ENCODE data around the gene ZNF697. TPM values are rescaled to one million over a fixed set of nuclear protein-coding genes. Genes with fewer than 3 reads are reported as not detected.
"Not testable (repeated sequence)": the region's sequence is repeated elsewhere in the genome, so short reads cannot be mapped to it uniquely, and the experiment has no call there.

ZNF697 gene
- total RNA-seq, 2 donors from 2014 or later = 17.4 to 25.6 TPM

DNA sequence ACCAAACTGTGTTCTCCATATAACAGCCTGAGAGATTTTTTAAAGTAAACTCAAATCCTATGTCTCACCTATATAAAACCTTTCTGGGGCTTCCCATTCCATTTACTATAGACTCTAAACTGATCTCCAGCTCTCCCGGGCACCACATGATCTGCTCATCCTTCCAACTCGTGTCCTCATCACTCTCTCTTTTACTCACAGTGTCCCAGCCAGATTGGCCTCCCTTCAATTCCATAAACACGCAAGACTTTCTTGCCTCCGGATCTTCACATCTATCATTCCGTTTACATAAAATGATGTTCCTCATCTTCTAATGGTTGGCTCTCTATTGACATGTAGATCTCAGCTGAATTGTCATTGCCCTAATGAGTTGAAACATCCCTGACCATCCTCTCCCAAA, 59.4 kb downstream of the ZNF697 start:
- Histone ChIP-seq H3K27me3 (replicated peaks; ENCODE audit: insufficient read depth) (no peaks in the 10 kb centered on the region), H3K9me3 (no peaks in the 10 kb centered on the region), H3K36me3 (no peaks in the 10 kb centered on the region), H3K4me1 (replicated peaks) (no peaks in the 10 kb centered on the region), H3K4me3 (no peak overlapping the region), H3K27ac (no peak overlapping the region)
- intact Hi-C loops (cut with DNase I) = no loop called here
- TF ChIP-seq POLR2AphosphoS5 (IDR thresholded peaks at IDR 0.05) (no peak), POLR2A (IDR thresholded peaks at IDR 0.05) (no peak)
- TF ChIP-seq, protein P1, sequence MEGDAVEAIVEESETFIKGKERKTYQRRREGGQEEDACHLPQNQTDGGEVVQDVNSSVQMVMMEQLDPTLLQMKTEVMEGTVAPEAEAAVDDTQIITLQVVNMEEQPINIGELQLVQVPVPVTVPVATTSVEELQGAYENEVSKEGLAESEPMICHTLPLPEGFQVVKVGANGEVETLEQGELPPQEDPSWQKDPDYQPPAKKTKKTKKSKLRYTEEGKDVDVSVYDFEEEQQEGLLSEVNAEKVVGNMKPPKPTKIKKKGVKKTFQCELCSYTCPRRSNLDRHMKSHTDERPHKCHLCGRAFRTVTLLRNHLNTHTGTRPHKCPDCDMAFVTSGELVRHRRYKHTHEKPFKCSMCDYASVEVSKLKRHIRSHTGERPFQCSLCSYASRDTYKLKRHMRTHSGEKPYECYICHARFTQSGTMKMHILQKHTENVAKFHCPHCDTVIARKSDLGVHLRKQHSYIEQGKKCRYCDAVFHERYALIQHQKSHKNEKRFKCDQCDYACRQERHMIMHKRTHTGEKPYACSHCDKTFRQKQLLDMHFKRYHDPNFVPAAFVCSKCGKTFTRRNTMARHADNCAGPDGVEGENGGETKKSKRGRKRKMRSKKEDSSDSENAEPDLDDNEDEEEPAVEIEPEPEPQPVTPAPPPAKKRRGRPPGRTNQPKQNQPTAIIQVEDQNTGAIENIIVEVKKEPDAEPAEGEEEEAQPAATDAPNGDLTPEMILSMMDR (IDR thresholded peaks at IDR 0.05) = no peak
- no peak for DNase-seq (ENCODE audit: low spot score)
- WGBS = 67% methylated on average over 5 of the region's 5 CpGs

DNA sequence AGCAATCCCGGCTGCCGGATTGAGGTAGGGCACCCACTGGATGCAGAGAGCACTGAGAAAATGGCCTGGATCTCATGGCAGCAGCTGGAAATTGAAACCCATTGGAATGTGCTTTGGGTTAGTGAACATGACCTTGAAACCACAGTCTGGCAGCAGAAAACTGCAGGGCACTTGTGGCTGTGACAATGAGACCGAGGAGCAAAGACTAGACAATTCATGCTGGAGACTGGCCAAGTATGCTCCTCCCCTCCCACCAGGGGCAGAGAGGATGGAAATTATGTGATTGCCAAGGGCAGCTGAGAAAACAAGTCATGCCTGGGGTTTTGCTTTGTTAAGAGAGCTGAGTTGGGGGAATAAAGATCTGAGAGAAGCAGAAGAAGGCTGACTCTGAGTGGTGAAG, 60.7 kb downstream of the ZNF697 start:
- Histone ChIP-seq H3K27ac (no peak overlapping the region), H3K9me3 (no peaks in the 10 kb centered on the region), H3K4me3 (no peak overlapping the region), H3K4me1 (replicated peaks) (no peaks in the 10 kb centered on the region), H3K36me3 (no peaks in the 10 kb centered on the region), H3K27me3 (replicated peaks; ENCODE audit: insufficient read depth) (no peaks in the 10 kb centered on the region)
- TF ChIP-seq POLR2AphosphoS5 (IDR thresholded peaks at IDR 0.05) (no peak), POLR2A (IDR thresholded peaks at IDR 0.05) (no peak)
- TF ChIP-seq, protein P1 (IDR thresholded peaks at IDR 0.05) = no peak
- no peak for DNase-seq (ENCODE audit: low spot score)
- 66% methylated on average over 3 of the region's 3 CpGs for WGBS
- intact Hi-C loops (cut with DNase I) = no loop called here

DNA sequence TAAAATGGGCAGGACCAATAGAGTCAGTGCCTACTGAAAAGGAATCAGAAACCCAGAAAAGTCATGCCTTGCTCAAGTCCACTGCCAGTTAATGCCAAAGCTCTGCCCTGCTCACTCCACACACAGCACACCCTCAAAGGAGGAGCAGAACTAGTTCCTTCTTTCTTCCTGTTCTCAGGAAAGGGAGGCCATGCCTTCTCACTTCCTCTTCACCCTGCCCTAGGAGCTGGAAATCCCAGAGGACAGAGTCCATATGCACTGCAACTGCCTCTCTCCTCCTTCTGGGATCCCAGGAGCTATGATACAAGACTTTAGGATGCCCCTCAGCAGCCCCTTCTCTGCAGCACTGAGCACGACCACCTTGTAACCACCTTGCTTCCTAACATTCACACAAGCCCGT, 62.3 kb downstream of the ZNF697 start:
- DNase-seq (ENCODE audit: low spot score); H3K9me3 ChIP-seq; H3K27ac ChIP-seq; H3K36me3 ChIP-seq; H3K4me3 ChIP-seq; H3K4me1 ChIP-seq (replicated peaks); intact Hi-C loops (cut with DNase I); H3K27me3 ChIP-seq (replicated peaks; ENCODE audit: insufficient read depth): not testable (repeated sequence)
- 84% methylated on average over 2 of the region's 2 CpGs for WGBS

DNA sequence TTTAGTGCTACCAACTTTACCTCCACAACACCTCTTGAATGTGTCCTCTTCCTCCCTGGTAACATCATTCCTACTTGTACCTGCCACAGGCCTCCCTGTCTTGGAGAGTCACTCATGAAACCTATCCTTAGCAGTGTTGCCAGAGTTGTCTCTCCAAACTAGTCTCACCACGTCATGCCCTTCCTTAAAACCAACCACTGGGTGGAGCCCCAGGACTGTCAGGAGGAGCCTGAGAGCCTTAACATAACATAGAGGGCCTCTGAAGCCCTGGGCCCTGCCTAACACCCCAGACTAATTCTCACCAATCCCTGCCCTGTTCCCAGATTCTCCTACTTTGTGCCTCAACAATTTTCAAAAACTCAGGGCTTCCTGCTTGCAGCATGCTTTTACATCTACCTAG, 65.3 kb downstream of the ZNF697 start:
- TF ChIP-seq, protein P1 (IDR thresholded peaks at IDR 0.05) = peak in 3 of 4 experiments; percentile 28 to 54 (median 36)
- no peak for TF ChIP-seq POLR2AphosphoS5 (IDR thresholded peaks at IDR 0.05)
- intact Hi-C loops (cut with DNase I) = no loop called here
- H3K27ac ChIP-seq = no peak overlapping the region
- H3K4me3 ChIP-seq = no peak overlapping the region
- 0% methylated on average over 1 of the region's 1 CpG for WGBS
- peak; percentile 54 for DNase-seq (ENCODE audit: low spot score)
- H3K27me3 ChIP-seq (replicated peaks; ENCODE audit: insufficient read depth) = no peaks in the 10 kb centered on the region
- no peaks in the 10 kb centered on the region for H3K36me3 ChIP-seq
- H3K4me1 ChIP-seq (replicated peaks) = no peaks in the 10 kb centered on the region
- no peaks in the 10 kb centered on the region for H3K9me3 ChIP-seq

DNA sequence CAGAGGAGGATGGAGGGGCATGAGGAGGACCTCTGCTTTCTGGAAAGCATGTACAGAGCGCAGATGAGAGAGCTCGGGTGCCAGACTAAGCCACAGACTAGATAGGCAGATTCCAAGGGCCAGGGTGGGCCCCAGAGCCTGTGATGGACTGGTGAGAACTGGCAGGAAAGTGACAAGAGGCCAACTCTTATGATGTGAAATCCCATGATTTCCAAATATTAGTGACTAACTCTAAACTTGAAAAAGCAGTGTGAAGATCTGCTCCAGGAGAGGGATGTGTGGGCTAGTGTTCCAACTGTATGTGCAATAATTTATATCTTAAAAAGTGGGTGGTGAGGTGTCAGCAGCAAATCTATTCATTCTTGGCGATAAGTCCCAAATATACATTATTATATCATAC, 67.0 kb downstream of the ZNF697 start:
- H3K27me3 ChIP-seq (replicated peaks; ENCODE audit: insufficient read depth); intact Hi-C loops (cut with DNase I); H3K4me3 ChIP-seq; H3K27ac ChIP-seq; H3K4me1 ChIP-seq (replicated peaks); DNase-seq (ENCODE audit: low spot score); H3K36me3 ChIP-seq; H3K9me3 ChIP-seq: not testable (repeated sequence)
- WGBS = 85% methylated on average over 3 of the region's 3 CpGs

DNA sequence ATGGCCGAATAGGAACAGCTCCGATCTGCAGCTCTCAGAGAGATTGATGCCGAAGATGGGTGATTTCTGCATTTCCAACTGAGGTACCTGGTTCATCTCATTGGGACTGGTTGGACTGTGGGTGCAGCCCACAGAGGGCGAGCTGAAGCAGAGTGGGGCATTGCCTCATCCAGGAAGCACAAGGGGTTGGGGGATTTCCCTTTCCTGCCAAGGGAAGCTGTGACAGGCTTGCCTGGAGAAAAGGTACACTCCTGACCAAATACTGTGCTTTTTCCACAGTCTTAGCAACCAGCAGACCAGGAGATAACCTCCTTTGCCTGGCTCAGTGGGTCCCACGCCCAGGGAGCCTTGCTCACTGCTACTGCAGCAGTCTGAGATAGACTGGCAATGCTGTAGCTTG, 74.2 kb downstream of the ZNF697 start:
- no peak overlapping the region for H3K27ac ChIP-seq
- TF ChIP-seq POLR2A (IDR thresholded peaks at IDR 0.05) (no peak), POLR2AphosphoS5 (IDR thresholded peaks at IDR 0.05) (no peak)
- TF ChIP-seq, protein P1 (IDR thresholded peaks at IDR 0.05) = no peak
- H3K4me3 ChIP-seq = no peak overlapping the region
- WGBS = 94% methylated on average over 5 of the region's 5 CpGs
- DNase-seq (ENCODE audit: low spot score) = no peak
- no peaks in the 10 kb centered on the region for H3K9me3 ChIP-seq
- no peaks in the 10 kb centered on the region for H3K4me1 ChIP-seq (replicated peaks)
- intact Hi-C loops (cut with DNase I) = no loop called here
- H3K27me3 ChIP-seq (replicated peaks; ENCODE audit: insufficient read depth) = no peaks in the 10 kb centered on the region
- H3K36me3 ChIP-seq = no peaks in the 10 kb centered on the region

DNA sequence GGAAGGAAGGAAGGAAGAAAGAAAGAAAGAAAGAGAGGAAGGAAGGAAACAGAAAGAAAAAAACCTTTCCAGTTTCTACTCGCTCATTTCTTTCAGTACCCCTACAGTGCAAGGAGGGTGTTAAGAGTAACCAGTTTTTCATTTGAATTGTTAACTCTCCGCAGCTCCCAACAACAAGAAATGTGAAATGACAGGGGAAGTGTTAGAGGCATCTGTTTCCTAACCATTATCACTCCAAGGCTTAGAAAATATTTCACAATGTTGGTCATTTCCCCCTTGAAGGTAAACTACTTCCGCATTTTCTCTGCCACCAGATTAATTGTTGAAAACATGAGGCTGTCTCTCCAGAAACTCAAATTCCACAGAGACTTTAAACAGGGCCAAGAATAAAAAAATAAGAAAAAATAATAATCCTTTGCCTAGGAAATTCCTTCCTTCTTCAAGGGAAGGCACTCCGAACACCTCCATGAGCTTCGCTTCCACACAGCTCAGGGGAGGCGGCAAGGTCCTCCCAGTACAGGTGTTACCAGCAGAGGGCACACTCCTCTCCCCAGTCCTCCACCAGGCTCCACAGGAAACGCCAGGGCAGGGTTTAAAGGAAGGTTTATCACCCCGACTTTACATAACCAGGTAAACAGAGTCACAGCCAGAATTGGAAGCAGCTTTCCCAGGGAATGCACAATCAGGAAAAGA, 78.0 kb downstream of the ZNF697 start:
- H3K9me3 ChIP-seq; H3K36me3 ChIP-seq; intact Hi-C loops (cut with DNase I); DNase-seq (ENCODE audit: low spot score); H3K27ac ChIP-seq; H3K4me1 ChIP-seq (replicated peaks); H3K4me3 ChIP-seq; H3K27me3 ChIP-seq (replicated peaks; ENCODE audit: insufficient read depth): not testable (repeated sequence)
- WGBS = 77% methylated on average over 7 of the region's 8 CpGs

All from prostate gland (tissue), 2 donors.